Endothelial cell of umbilical vein (primary cell): ENCODE results near the gene PRSS36. TPM values are rescaled to one million over a fixed set of nuclear protein-coding genes. Genes with fewer than 3 reads are reported as not detected.

Experiments used
- BruUV-seq: library from RNA; stranded (reverse); fragments of 400-500 nt; replicated peaks from 2 replicates; lab custom pipeline; 2021; lab: Mats Ljungman, UMichigan
- CTCF ChIA-PET: fragments of 300-600, 350-600 bp; sonication (Branson Sonifier 250); formaldehyde crosslinking; loops from one replicate; lab custom pipeline; 2021; ENCODE audit warnings: antibody characterized with exemption, inconsistent platforms; lab: Charles Lee
- POLR2A ChIA-PET: fragments of 300-600, 350-600 bp; sonication (Branson Sonifier 250); formaldehyde crosslinking; loops from one replicate; lab custom pipeline; 2021; ENCODE audit warnings: antibody characterized with exemption, inconsistent platforms; lab: Charles Lee
- DNase-seq: peaks from one replicate; pipeline ENCODE4 v3.0.0-alpha.2; 2011; ENCODE audit warnings: low read depth, low spot score
- FAIRE-seq: peaks from 2 replicates; lab custom pipeline; 2011; peaks lifted over from hg19 to GRCh38; lab: Jason Lieb, UNC
- H2AFZ ChIP-seq: 2 replicates; pipeline ENCODE4 v1.6.0; 2012; ENCODE audit warnings: low read depth, low read length, control low read depth, inconsistent platforms
- H3K27ac ChIP-seq: 2 replicates; pipeline ENCODE4 v1.5.1; 2011; ENCODE audit warnings: low read depth, mild to moderate bottlenecking, control low read depth, low read length, moderate library complexity; ENCODE audit not compliant: insufficient read depth
- H3K27me3 ChIP-seq, 2 experiments: 2 replicates each; pipeline versions ENCODE4 v1.6.0 to v1.6.1; 2011; ENCODE audit warnings: low read length in 2 of 2, mixed read lengths in 1 of 2; ENCODE audit not compliant: control insufficient read depth in 2 of 2, insufficient read depth in 2 of 2
- H3K36me3 ChIP-seq, 2 experiments: 2 replicates in 1 of 2; 3 replicates in 1 of 2; pipeline ENCODE4 v1.5.1; 2011; ENCODE audit warnings: low read length in 2 of 2, mild to moderate bottlenecking in 1 of 2, moderate library complexity in 1 of 2; ENCODE audit not compliant: control insufficient read depth in 2 of 2, insufficient read depth in 2 of 2; ENCODE audit errors: extremely low read depth in 1 of 2
- H3K4me1 ChIP-seq: 3 replicates; pipeline ENCODE4 v1.5.1; 2011; ENCODE audit warnings: mild to moderate bottlenecking, low read length; ENCODE audit not compliant: control insufficient read depth, insufficient read depth; ENCODE audit errors: extremely low read depth
- H3K4me2 ChIP-seq: 2 replicates; pipeline ENCODE4 v1.6.1; 2011; ENCODE audit warnings: low read length, control low read depth, mixed read lengths; ENCODE audit not compliant: insufficient read depth
- H3K4me3 ChIP-seq, 3 experiments: fragments of 200-600 bp in 1 of 3; sonication (generic), shearing (Covaris generic) in 1 of 3; replicated peaks in 1 of 3; 2 replicates each; pipeline ENCODE4 v1.5.1; 2011 to 2016; ENCODE audit warnings: control low read depth in 3 of 3, low read length in 3 of 3, mild to moderate bottlenecking in 2 of 3, inconsistent platforms in 1 of 3, low read depth in 1 of 3, moderate library complexity in 1 of 3; ENCODE audit not compliant: insufficient read depth in 1 of 3
- H3K79me2 ChIP-seq: 2 replicates; pipeline ENCODE4 v1.6.0; 2012; ENCODE audit warnings: low read length, inconsistent platforms; ENCODE audit not compliant: control insufficient read depth, insufficient read depth
- H3K9ac ChIP-seq: replicated peaks from 2 replicates; pipeline ENCODE3; 2011; ENCODE audit warnings: low read length, control low read depth; ENCODE audit not compliant: insufficient read depth; ENCODE audit errors: extremely low read depth
- H3K9me1 ChIP-seq: replicated peaks from 3 replicates; pipeline ENCODE4 v1.6.0; 2011; ENCODE audit warnings: mild to moderate bottlenecking, low read length; ENCODE audit not compliant: control insufficient read depth, insufficient read depth; ENCODE audit errors: extremely low read depth
- H3K9me3 ChIP-seq: replicated peaks from 2 replicates; pipeline ENCODE4 v1.5.1; 2012; ENCODE audit warnings: low read length, inconsistent platforms; ENCODE audit not compliant: control insufficient read depth, insufficient read depth
- H4K20me1 ChIP-seq: replicated peaks from 2 replicates; pipeline ENCODE3; 2011; ENCODE audit warnings: mild to moderate bottlenecking, low read length; ENCODE audit not compliant: control insufficient read depth, insufficient read depth; ENCODE audit errors: extremely low read depth
- CTCF ChIP-seq, 2 donors: IDR thresholded peaks; 1 replicate in 1 of 2; 2 replicates in 1 of 2; pipeline ENCODE4 v1.5.1; 2011; ENCODE audit warnings: low read length in 2 of 2, mild to moderate bottlenecking in 2 of 2, moderate library complexity in 2 of 2, control low read depth in 1 of 2, inconsistent platforms in 1 of 2, low read depth in 1 of 2; ENCODE audit not compliant: insufficient read depth in 1 of 2; ENCODE audit errors: extremely low read depth in 1 of 2
- EZH2 ChIP-seq: IDR thresholded peaks from 2 replicates; pipeline ENCODE4 v1.6.1; 2012; ENCODE audit warnings: borderline replicate concordance, low read depth, mild to moderate bottlenecking, moderate library complexity, low read length, inconsistent platforms; ENCODE audit not compliant: severe bottlenecking
- FOS ChIP-seq: IDR thresholded peaks from 2 replicates; pipeline ENCODE4 v1.6.1; 2011; ENCODE audit warnings: mild to moderate bottlenecking, low read length, moderate library complexity, borderline replicate concordance; ENCODE audit not compliant: insufficient read depth
- GATA2 ChIP-seq: IDR thresholded peaks from 2 replicates; pipeline ENCODE4 v1.7.0; 2011; ENCODE audit warnings: low read depth, mild to moderate bottlenecking, moderate library complexity, mixed read lengths, low read length; ENCODE audit not compliant: insufficient read length, insufficient read depth
- JUN ChIP-seq: IDR thresholded peaks from 2 replicates; pipeline ENCODE4 v1.6.1; 2011; ENCODE audit warnings: borderline replicate concordance, low read depth; ENCODE audit not compliant: insufficient read length, insufficient read depth
- MYC ChIP-seq: IDR thresholded peaks from one replicate; pipeline ENCODE4 v1.6.1; 2011; ENCODE audit warnings: mild to moderate bottlenecking, low read depth, low read length
- POLR2A ChIP-seq: IDR thresholded peaks from 2 replicates; pipeline ENCODE4 v1.6.1; 2012; ENCODE audit warnings: low read depth, mild to moderate bottlenecking, control low read depth, low read length
- POLR2AphosphoS5 ChIP-seq: IDR thresholded peaks from 2 replicates; pipeline ENCODE4 v1.6.1; 2012; ENCODE audit warnings: low read depth, mild to moderate bottlenecking, control low read depth, low read length, moderate library complexity; ENCODE audit not compliant: insufficient read depth
- dilution Hi-C: fragments of 300-500 bp; cut with MboI; formaldehyde crosslinking; loops from one replicate; pipeline ENCODE4 v1.15.0; 2019; ENCODE audit warnings: low sequenced_read_pairs; ENCODE audit not compliant: extremely low pct_ligation_motif_present
- intact Hi-C: fragments of 100-400 bp; cut with micrococcal nuclease; formaldehyde crosslinking; loops from one replicate; pipeline ENCODE4 v1.10.0; 2022
- polyA plus RNA-seq, 4 experiments: library from polyadenylated mRNA; depleted of rRNA in 3 of 4; stranded (reverse) in 3 of 4; unstranded in 1 of 4; fragments of >200 nt; gene quantifications; 2 replicates each; pipeline versions ENCODE4 v1.2.1 to v1.2.3, GENCODE V29; 2011 to 2012; ENCODE audit warnings: missing spikeins in 1 of 4
- total RNA-seq: library from RNA; stranded (reverse); gene quantifications from 2 replicates; pipeline ENCODE4 v1.2.3, GENCODE V29; 2021
- TF ChIP-seq, protein P1 (sequence below): IDR thresholded peaks from 2 replicates; pipeline ENCODE4 v1.6.1; 2011; ENCODE audit not compliant: insufficient read depth, insufficient read length

Gene PRSS36
- total and polyA plus RNA-seq, 2 donors (not counting 3 experiments of a cell fraction or from before 2014, with no cell fraction given): 0.57 TPM; not detected in 1

DNA sequence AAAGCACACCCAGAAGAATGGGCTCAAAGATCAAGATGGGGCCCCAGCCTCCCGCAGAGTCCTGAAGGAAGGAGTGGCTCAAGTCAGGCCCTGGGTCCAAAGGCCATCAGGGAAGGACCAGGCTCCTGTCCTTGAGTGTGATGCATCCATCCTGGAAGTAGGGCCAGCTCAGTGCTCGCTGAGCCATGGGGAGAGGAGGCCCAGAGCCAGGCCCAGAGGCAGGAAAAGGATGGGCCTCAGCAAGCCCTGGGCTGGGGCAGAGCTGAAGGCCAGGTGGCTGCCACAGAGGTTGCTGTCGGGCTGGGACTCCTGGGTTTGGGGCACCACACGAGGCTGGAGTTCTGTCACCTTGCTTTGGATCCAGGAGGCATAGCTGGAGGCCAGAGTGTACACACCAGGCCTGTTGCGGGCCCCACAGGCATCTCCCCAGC, 18.0 kb downstream of the PRSS36 start:
- dilution Hi-C loops: no loop called here
- no peak for TF ChIP-seq CTCF (IDR thresholded peaks at IDR 0.05; ENCODE audit: extremely low read depth in 1 of 2, insufficient read depth in 1 of 2, low read depth in 1 of 2, low read length in 2 of 2)
- TF ChIP-seq GATA2: no peak
- TF ChIP-seq EZH2: no peak
- TF ChIP-seq POLR2A: no peak
- no peak for TF ChIP-seq FOS
- TF ChIP-seq, protein P1, sequence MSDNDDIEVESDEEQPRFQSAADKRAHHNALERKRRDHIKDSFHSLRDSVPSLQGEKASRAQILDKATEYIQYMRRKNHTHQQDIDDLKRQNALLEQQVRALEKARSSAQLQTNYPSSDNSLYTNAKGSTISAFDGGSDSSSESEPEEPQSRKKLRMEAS: no peak
- no peak for TF ChIP-seq POLR2AphosphoS5
- no peak for TF ChIP-seq MYC
- TF ChIP-seq JUN: no peak
- ChIA-PET POLR2A (no interaction called here), CTCF (interaction anchor here (2.4 kb wide), 1 partner anchor 10 kb away, joined by 8 read pairs; no protein-coding TSS in a partner anchor)
- no peak overlapping the region for H3K27ac ChIP-seq
- intact Hi-C loops: no loop called here
- FAIRE-seq: no peak
- H3K79me2 ChIP-seq: no peaks in the 10 kb centered on the region
- H2AFZ ChIP-seq: no peak overlapping the region
- BruUV-seq: no TSS peak
- H3K27me3 ChIP-seq: no peaks in the 10 kb centered on the region
- no peaks in the 10 kb centered on the region for H3K9me3 ChIP-seq
- no peak overlapping the region for H3K4me2 ChIP-seq
- no peaks in the 10 kb centered on the region for H4K20me1 ChIP-seq
- H3K4me1 ChIP-seq: no peaks in the 10 kb centered on the region
- DNase-seq: no peak
- H3K9me1 ChIP-seq: no peaks in the 10 kb centered on the region
- H3K36me3 ChIP-seq: peaks cover 0 to 10% of the 10 kb centered on the region in 2 experiments
- no peak overlapping the region for H3K9ac ChIP-seq
- no peak overlapping the region for H3K4me3 ChIP-seq
